ENCODE data around the gene PLA2G12B. TPM values are rescaled to one million over a fixed set of nuclear protein-coding genes. Genes with fewer than 3 reads are reported as not detected.

PLA2G12B gene
- total RNA-seq, 2 experiments from 2014 or later: not detected

DNA sequence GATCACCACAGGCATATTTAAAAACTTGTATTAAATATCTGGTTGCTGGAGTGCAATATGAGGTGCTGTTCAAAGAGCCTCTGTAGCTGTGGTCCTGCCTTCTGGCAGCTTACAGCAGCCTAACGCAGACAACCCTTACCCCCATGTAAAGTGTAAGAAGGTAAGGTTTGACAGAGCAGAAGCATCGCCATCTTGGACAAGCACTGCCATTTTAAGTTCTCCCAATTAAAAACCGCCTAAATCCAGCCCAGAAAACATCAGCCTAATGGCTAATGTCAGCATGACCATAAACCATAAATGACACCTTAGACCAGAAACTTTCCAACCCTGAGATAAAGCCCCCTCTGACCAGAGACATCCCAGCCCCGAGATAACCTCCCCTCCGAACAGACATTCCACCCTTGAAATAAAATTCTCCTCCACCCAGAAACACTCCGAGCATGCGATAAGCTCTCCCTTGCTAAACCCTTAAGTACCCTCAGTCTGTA is 66.4 kb downstream of the PLA2G12B start:
- CTCF ChIA-PET (ENCODE audit: unreplicated experiment): no interaction called here
- Histone ChIP-seq H3K27ac (ENCODE audit: low read depth, low read length, poor library complexity, severe bottlenecking) (no peak overlapping the region), H3K9me3 (ENCODE audit: low read length) (no peaks in the 10 kb centered on the region), H3K4me2 (ENCODE audit: low read length) (no peak overlapping the region), H4K20me1 (ENCODE audit: insufficient read depth, low read length) (no peaks in the 10 kb centered on the region), H3K4me3 (ENCODE audit: low read depth, low read length, poor library complexity, severe bottlenecking) (no peak overlapping the region), H3K9me2 (ENCODE audit: insufficient read depth, low read length) (no peaks in the 10 kb centered on the region), H3K4me1 (ENCODE audit: insufficient read depth, low read length, poor library complexity, severe bottlenecking) (no peaks in the 10 kb centered on the region), H3K79me2 (ENCODE audit: insufficient read depth, low read depth, low read length) (no peaks in the 10 kb centered on the region), H2AFZ (ENCODE audit: low read length) (no peak overlapping the region), H3K36me3 (ENCODE audit: insufficient read depth, low read length) (no peaks in the 10 kb centered on the region)
- TF ChIP-seq, protein P1, sequence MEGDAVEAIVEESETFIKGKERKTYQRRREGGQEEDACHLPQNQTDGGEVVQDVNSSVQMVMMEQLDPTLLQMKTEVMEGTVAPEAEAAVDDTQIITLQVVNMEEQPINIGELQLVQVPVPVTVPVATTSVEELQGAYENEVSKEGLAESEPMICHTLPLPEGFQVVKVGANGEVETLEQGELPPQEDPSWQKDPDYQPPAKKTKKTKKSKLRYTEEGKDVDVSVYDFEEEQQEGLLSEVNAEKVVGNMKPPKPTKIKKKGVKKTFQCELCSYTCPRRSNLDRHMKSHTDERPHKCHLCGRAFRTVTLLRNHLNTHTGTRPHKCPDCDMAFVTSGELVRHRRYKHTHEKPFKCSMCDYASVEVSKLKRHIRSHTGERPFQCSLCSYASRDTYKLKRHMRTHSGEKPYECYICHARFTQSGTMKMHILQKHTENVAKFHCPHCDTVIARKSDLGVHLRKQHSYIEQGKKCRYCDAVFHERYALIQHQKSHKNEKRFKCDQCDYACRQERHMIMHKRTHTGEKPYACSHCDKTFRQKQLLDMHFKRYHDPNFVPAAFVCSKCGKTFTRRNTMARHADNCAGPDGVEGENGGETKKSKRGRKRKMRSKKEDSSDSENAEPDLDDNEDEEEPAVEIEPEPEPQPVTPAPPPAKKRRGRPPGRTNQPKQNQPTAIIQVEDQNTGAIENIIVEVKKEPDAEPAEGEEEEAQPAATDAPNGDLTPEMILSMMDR (conservative IDR thresholded peaks at IDR 0.05; ENCODE audit: low read length): no peak
- no peak for TF ChIP-seq EZH2phosphoT487 (IDR thresholded peaks at IDR 0.05; ENCODE audit: borderline replicate concordance, low read depth, low read length)
- intact Hi-C loops (cut with micrococcal nuclease; ENCODE audit: unreplicated experiment): no loop called here
- no TSS peak for BruUV-seq (replicated peaks)
- POLR2A ChIA-PET: interaction anchor here (0.9 kb wide), 1 partner anchor 84 kb away, joined by 3 read pairs; no protein-coding TSS in a partner anchor
- no peak for DNase-seq (ENCODE audit: low spot score)

DNA sequence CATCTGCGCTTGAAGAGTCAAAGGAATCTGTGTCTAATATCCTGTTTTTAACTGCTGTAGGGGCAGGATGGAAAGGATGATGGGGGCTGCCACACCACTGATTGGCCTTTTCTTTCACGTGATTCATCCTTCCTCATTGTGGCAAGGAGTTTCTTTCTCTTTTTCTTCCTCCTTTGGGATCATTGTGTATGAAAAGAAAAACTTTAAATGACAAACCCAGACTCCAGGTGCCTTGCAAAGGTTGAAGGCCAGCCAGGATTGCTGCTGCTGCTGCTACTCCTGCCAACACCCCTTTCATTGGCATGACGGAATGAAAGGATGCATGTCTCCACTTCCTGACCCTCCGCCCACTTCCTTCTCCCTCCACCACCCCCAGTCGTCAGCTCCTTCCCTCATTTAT is 67.6 kb downstream of the PLA2G12B start:
- BruUV-seq (replicated peaks): no TSS peak
- intact Hi-C loops (cut with micrococcal nuclease; ENCODE audit: unreplicated experiment): no loop called here
- Histone ChIP-seq H3K4me3 (ENCODE audit: low read depth, low read length, poor library complexity, severe bottlenecking) (no peak overlapping the region), H3K27ac (ENCODE audit: low read depth, low read length, poor library complexity, severe bottlenecking) (no peak overlapping the region), H3K36me3 (ENCODE audit: insufficient read depth, low read length) (no peaks in the 10 kb centered on the region), H3K9me2 (ENCODE audit: insufficient read depth, low read length) (no peaks in the 10 kb centered on the region), H3K9me3 (ENCODE audit: low read length) (no peaks in the 10 kb centered on the region), H4K20me1 (ENCODE audit: insufficient read depth, low read length) (no peaks in the 10 kb centered on the region), H3K4me1 (ENCODE audit: insufficient read depth, low read length, poor library complexity, severe bottlenecking) (no peaks in the 10 kb centered on the region), H2AFZ (ENCODE audit: low read length) (no peak overlapping the region), H3K79me2 (ENCODE audit: insufficient read depth, low read depth, low read length) (no peaks in the 10 kb centered on the region), H3K4me2 (ENCODE audit: low read length) (no peak overlapping the region)
- ChIA-PET POLR2A (interaction anchor here (0.6 kb wide), 1 partner anchor 11 kb away, joined by 3 read pairs; no protein-coding TSS in a partner anchor), CTCF (ENCODE audit: unreplicated experiment) (no interaction called here)
- no peak for TF ChIP-seq EZH2phosphoT487 (IDR thresholded peaks at IDR 0.05; ENCODE audit: borderline replicate concordance, low read depth, low read length)
- TF ChIP-seq, protein P1 (conservative IDR thresholded peaks at IDR 0.05; ENCODE audit: low read length): no peak
- no peak for DNase-seq (ENCODE audit: low spot score)

DNA sequence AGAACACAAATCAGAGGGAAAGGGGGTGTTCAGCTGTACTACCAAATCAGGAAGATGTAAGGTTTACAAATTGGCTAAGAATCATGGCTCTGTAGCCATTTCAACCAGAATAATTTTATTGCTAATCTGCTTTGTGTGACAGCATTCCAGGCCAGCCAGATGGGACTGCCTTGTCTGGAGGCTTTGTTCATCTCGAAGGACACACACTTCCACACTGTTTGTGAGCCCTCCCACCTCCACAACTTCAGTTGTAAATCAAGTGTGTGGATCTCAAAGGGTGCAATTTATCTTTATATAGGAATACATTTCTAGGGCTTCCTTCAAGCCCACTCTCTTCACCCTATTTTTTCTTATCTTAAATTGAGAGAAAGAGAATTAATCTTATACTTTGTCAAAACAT is 68.0 kb downstream of the PLA2G12B start:
- H2AFZ ChIP-seq (ENCODE audit: low read length): no peak overlapping the region
- no TSS peak for BruUV-seq (replicated peaks)

More for the DNA sequence above, 68.0 kb downstream of the PLA2G12B start:
- Histone ChIP-seq H4K20me1 (ENCODE audit: insufficient read depth, low read length) (no peaks in the 10 kb centered on the region), H3K36me3 (ENCODE audit: insufficient read depth, low read length) (no peaks in the 10 kb centered on the region), H3K4me3 (ENCODE audit: low read depth, low read length, poor library complexity, severe bottlenecking) (no peak overlapping the region), H3K4me1 (ENCODE audit: insufficient read depth, low read length, poor library complexity, severe bottlenecking) (no peaks in the 10 kb centered on the region), H3K9me2 (ENCODE audit: insufficient read depth, low read length) (no peaks in the 10 kb centered on the region), H3K9me3 (ENCODE audit: low read length) (no peaks in the 10 kb centered on the region), H3K27ac (ENCODE audit: low read depth, low read length, poor library complexity, severe bottlenecking) (no peak overlapping the region), H3K4me2 (ENCODE audit: low read length) (no peak overlapping the region), H3K79me2 (ENCODE audit: insufficient read depth, low read depth, low read length) (no peaks in the 10 kb centered on the region)
- ChIA-PET CTCF (ENCODE audit: unreplicated experiment) (no interaction called here), POLR2A (interaction anchor here (0.6 to 0.8 kb wide), 2 partner anchors 11 to 51 kb away, joined by 3 read pairs; no protein-coding TSS in a partner anchor)
- intact Hi-C loops (cut with micrococcal nuclease; ENCODE audit: unreplicated experiment): no loop called here
- no peak for DNase-seq (ENCODE audit: low spot score)
- TF ChIP-seq, protein P1 (conservative IDR thresholded peaks at IDR 0.05; ENCODE audit: low read length): no peak
- TF ChIP-seq EZH2phosphoT487 (IDR thresholded peaks at IDR 0.05; ENCODE audit: borderline replicate concordance, low read depth, low read length): no peak
